ENCODE results near the gene FHOD3. TPM values are rescaled to one million over a fixed set of nuclear protein-coding genes. Genes with fewer than 3 reads are reported as not detected.

Gene FHOD3
- total RNA-seq, 1 donor from 2014 or later: 346 TPM

DNA sequence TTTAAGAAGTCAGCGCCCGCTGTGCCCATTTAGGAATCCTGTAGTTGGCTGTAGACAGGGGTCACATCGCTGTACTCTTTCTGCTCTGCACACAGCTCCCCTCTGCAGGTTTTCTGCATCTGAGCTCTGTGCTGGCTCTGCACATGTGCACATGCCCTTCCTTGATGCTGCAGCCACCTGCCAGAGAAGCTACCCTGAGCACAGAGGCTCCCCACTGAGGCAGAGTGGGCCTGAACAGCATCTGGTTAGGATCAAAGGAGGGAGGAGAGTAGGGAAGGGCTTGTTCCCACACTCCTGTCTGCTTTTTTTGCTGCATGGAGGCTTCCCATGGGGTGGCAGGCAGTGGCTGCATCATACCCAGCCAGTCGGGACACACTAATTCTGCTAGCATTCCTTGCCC, 238.9 kb downstream of the FHOD3 start:
- Histone ChIP-seq H3K4me3 (no peak overlapping the region), H3K27me3 (ENCODE audit: low read depth) (no peaks in the 10 kb centered on the region), H3K9me3 (replicated peaks) (no peaks in the 10 kb centered on the region), H3K27ac (replicated peaks) (no peak overlapping the region), H3K36me3 (no peaks in the 10 kb centered on the region), H3K4me1 (peaks cover 50% of the 10 kb centered on the region)
- intact Hi-C loops (cut with micrococcal nuclease): no loop called here
- TF ChIP-seq, protein P1, sequence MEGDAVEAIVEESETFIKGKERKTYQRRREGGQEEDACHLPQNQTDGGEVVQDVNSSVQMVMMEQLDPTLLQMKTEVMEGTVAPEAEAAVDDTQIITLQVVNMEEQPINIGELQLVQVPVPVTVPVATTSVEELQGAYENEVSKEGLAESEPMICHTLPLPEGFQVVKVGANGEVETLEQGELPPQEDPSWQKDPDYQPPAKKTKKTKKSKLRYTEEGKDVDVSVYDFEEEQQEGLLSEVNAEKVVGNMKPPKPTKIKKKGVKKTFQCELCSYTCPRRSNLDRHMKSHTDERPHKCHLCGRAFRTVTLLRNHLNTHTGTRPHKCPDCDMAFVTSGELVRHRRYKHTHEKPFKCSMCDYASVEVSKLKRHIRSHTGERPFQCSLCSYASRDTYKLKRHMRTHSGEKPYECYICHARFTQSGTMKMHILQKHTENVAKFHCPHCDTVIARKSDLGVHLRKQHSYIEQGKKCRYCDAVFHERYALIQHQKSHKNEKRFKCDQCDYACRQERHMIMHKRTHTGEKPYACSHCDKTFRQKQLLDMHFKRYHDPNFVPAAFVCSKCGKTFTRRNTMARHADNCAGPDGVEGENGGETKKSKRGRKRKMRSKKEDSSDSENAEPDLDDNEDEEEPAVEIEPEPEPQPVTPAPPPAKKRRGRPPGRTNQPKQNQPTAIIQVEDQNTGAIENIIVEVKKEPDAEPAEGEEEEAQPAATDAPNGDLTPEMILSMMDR (IDR thresholded peaks at IDR 0.05; ENCODE audit: borderline replicate concordance): no peak
- no peak for DNase-seq

GRCh38 chr18:36537289-36537688, 239.8 kb downstream of the FHOD3 start:
- Histone ChIP-seq H3K9me3 (replicated peaks) (no peaks in the 10 kb centered on the region), H3K4me3 (no peak overlapping the region), H3K27ac (replicated peaks) (no peak overlapping the region), H3K36me3 (no peaks in the 10 kb centered on the region), H3K27me3 (ENCODE audit: low read depth) (no peaks in the 10 kb centered on the region), H3K4me1 (peaks cover 43% of the 10 kb centered on the region)
- DNase-seq: no peak
- TF ChIP-seq, protein P1 (IDR thresholded peaks at IDR 0.05; ENCODE audit: borderline replicate concordance): no peak
- intact Hi-C loops (cut with micrococcal nuclease): no loop called here

GRCh38 chr18:36539674-36540231, 242.2 kb downstream of the FHOD3 start:
- no peaks in the 10 kb centered on the region for H3K36me3 ChIP-seq
- no peak overlapping the region for H3K4me3 ChIP-seq
- DNase-seq: no peak
- intact Hi-C loops (cut with micrococcal nuclease): no loop called here
- H3K27ac ChIP-seq (replicated peaks): no peak overlapping the region
- H3K27me3 ChIP-seq (ENCODE audit: low read depth): no peaks in the 10 kb centered on the region
- peaks cover 38% of the 10 kb centered on the region for H3K4me1 ChIP-seq
- TF ChIP-seq, protein P1 (IDR thresholded peaks at IDR 0.05; ENCODE audit: borderline replicate concordance): no peak
- no peaks in the 10 kb centered on the region for H3K9me3 ChIP-seq (replicated peaks)

- no peak for DNase-seq
- no peak overlapping the region for H3K27ac ChIP-seq (replicated peaks)
- no peaks in the 10 kb centered on the region for H3K36me3 ChIP-seq
- no peaks in the 10 kb centered on the region for H3K27me3 ChIP-seq (ENCODE audit: low read depth)
- H3K4me3 ChIP-seq: no peak overlapping the region
- no peaks in the 10 kb centered on the region for H3K9me3 ChIP-seq (replicated peaks)
- H3K4me1 ChIP-seq: peaks cover 48% of the 10 kb centered on the region
- intact Hi-C loops (cut with micrococcal nuclease): no loop called here
- TF ChIP-seq, protein P1 (IDR thresholded peaks at IDR 0.05; ENCODE audit: borderline replicate concordance): no peak
Measured at GRCh38 chr18:36543030-36543429, 245.5 kb downstream of the FHOD3 start.

- Histone ChIP-seq H3K27ac (replicated peaks) (peak overlapping the region; percentile 52), H3K9me3 (replicated peaks) (peaks cover 7% of the 10 kb centered on the region), H3K27me3 (ENCODE audit: low read depth) (no peaks in the 10 kb centered on the region), H3K36me3 (no peaks in the 10 kb centered on the region), H3K4me1 (peaks cover 47% of the 10 kb centered on the region), H3K4me3 (no peak overlapping the region)
- TF ChIP-seq, protein P1 (IDR thresholded peaks at IDR 0.05; ENCODE audit: borderline replicate concordance): no peak
- intact Hi-C loops (cut with micrococcal nuclease): no loop called here
- DNase-seq: no peak
Measured at GRCh38 chr18:36543991-36544725, 246.6 kb downstream of the FHOD3 start.

All from left ventricle myocardium inferior (tissue), 1 donor.